Measurements from ENCODE around the gene MRPL58.

DNA sequence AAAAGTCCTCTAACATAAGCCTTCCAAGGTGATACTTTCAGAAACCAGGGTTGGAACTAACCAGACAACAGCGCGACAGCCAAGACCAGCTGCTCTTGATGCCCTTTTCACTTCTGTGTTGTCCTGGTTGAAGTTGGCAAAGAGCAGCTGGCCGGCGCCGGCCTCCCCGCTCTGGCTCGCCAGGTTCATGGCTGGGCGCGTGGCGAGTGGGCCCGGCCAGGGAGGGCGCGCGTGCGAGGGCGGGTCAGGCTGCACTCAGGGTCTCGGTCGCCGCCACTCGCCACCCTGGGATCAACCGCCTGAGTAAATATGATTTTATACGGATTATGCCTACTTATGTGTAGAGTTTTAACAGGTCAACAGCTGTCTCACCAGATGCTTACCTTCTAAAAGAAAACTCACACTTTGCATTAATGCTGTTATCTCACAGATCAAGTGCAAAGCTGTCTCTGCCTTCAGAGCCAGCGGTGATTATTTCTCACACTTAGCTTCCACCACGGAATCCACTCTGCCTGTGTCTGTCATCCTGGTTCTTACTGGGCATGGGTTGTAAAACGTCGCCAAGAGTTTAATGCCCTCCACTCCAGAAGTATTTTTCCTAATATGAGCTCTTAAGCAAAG lies 48.1 kb downstream of the MRPL58 start:
- TF ChIP-seq POLR2A (IDR thresholded peaks at IDR 0.05; ENCODE audit: low read depth, low read length) (no peak), POLR2AphosphoS5 (IDR thresholded peaks at IDR 0.05; ENCODE audit: low read depth, low read length) (no peak), SPI1 (IDR thresholded peaks at IDR 0.05; ENCODE audit: low read depth, low read length) (no peak), TAF1 (IDR thresholded peaks at IDR 0.05; ENCODE audit: low read depth, low read length) (no peak), PAX5 (IDR thresholded peaks at IDR 0.05; ENCODE audit: insufficient read depth, low read length, severe bottlenecking) (no peak), POU2F2 (IDR thresholded peaks at IDR 0.05; ENCODE audit: low read depth, low read length) (no peak)
